Measurements from ENCODE around the gene LEMD3. TPM values are rescaled to one million over a fixed set of nuclear protein-coding genes. Genes with fewer than 3 reads are reported as not detected.

The LEMD3 gene
- total RNA-seq, 2 experiments from 2014 or later, result 29.0 to 45.5 TPM

DNA sequence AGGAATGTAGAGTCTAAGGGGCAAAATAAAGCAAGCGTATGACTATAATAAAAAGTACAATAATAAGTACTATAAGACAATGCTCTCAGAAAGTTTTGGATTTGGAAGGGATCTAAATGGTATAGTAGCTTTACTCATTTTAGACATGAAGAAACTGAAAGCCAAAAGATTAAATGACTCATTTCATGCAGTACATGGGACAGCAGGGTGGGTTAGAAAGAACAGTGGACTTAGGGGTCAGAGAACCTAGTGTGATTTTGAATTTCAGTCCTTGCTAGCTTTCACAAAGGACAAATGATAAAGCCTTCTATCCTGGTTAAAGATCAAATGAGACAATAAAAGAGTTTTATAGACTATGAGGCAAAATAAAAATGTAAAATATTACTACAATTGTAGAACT lies 6.8 kb upstream of the LEMD3 start:
- POLR2A ChIA-PET, result no interaction called here

DNA sequence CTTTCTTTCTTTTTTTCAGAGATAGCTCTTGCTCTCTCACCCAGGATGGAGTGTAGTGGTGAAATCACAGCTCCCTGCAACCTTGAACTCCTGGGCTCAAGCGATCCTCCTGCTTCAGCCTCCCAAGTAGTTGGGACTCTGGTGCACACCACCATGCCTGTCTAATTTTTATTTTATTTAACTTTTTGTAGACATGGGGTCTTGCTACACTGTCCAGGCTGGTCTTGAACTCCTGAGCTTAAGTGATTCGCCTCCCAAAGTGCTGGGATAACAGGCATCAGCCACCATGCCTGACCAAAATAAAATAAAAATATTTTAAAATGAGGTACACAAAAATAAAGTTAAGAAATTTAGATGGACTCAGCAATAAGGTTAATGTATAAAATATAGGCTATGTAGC lies 5.1 kb upstream of the LEMD3 start:
- Histone ChIP-seq H3K4me3 (ENCODE audit: low read depth, low read length, poor library complexity, severe bottlenecking) (no peak overlapping the region), H3K4me1 (ENCODE audit: insufficient read depth, low read length, poor library complexity, severe bottlenecking) (peaks cover 5% of the 10 kb centered on the region), H3K9me3 (ENCODE audit: low read length) (no peaks in the 10 kb centered on the region), H4K20me1 (ENCODE audit: insufficient read depth, low read length) (no peaks in the 10 kb centered on the region), H3K27ac (ENCODE audit: low read depth, low read length, poor library complexity, severe bottlenecking) (no peak overlapping the region), H3K36me3 (ENCODE audit: insufficient read depth, low read length) (no peaks in the 10 kb centered on the region), H3K79me2 (ENCODE audit: insufficient read depth, low read depth, low read length) (peaks cover 9% of the 10 kb centered on the region; the same call in 1 of the 2 replicates), H3K9me2 (ENCODE audit: insufficient read depth, low read length) (no peaks in the 10 kb centered on the region), H3K4me2 (ENCODE audit: low read length) (no peak overlapping the region), H2AFZ (ENCODE audit: low read length) (no peak overlapping the region)
- CTCF ChIA-PET (ENCODE audit: unreplicated experiment), result no interaction called here
- no peak for TF ChIP-seq EZH2phosphoT487 (IDR thresholded peaks at IDR 0.05; ENCODE audit: borderline replicate concordance, low read depth, low read length)
- TF ChIP-seq, protein P1, sequence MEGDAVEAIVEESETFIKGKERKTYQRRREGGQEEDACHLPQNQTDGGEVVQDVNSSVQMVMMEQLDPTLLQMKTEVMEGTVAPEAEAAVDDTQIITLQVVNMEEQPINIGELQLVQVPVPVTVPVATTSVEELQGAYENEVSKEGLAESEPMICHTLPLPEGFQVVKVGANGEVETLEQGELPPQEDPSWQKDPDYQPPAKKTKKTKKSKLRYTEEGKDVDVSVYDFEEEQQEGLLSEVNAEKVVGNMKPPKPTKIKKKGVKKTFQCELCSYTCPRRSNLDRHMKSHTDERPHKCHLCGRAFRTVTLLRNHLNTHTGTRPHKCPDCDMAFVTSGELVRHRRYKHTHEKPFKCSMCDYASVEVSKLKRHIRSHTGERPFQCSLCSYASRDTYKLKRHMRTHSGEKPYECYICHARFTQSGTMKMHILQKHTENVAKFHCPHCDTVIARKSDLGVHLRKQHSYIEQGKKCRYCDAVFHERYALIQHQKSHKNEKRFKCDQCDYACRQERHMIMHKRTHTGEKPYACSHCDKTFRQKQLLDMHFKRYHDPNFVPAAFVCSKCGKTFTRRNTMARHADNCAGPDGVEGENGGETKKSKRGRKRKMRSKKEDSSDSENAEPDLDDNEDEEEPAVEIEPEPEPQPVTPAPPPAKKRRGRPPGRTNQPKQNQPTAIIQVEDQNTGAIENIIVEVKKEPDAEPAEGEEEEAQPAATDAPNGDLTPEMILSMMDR (conservative IDR thresholded peaks at IDR 0.05; ENCODE audit: low read length), result no peak
- POLR2A ChIA-PET, result interaction anchor here (0.7 kb wide), 3 partner anchors 16 to 490 kb away, joined by 3 read pairs; no protein-coding TSS in a partner anchor
- DNase-seq (ENCODE audit: low spot score), result no peak
- no TSS peak for BruUV-seq (replicated peaks)
- intact Hi-C loops (cut with micrococcal nuclease; ENCODE audit: unreplicated experiment), result no loop called here

More for the DNA sequence above, 6.8 kb upstream of the LEMD3 start:
- H2AFZ ChIP-seq (ENCODE audit: low read length), result no peak overlapping the region
- CTCF ChIA-PET (ENCODE audit: unreplicated experiment), result no interaction called here
- H4K20me1 ChIP-seq (ENCODE audit: insufficient read depth, low read length), result no peaks in the 10 kb centered on the region
- H3K9me3 ChIP-seq (ENCODE audit: low read length), result no peaks in the 10 kb centered on the region
- BruUV-seq (replicated peaks), result no TSS peak
- H3K4me1 ChIP-seq (ENCODE audit: insufficient read depth, low read length, poor library complexity, severe bottlenecking), result no peaks in the 10 kb centered on the region
- TF ChIP-seq EZH2phosphoT487 (IDR thresholded peaks at IDR 0.05; ENCODE audit: borderline replicate concordance, low read depth, low read length), result no peak
- TF ChIP-seq, protein P1 (conservative IDR thresholded peaks at IDR 0.05; ENCODE audit: low read length), result no peak
- no peak for DNase-seq (ENCODE audit: low spot score)
- no peak overlapping the region for H3K27ac ChIP-seq (ENCODE audit: low read depth, low read length, poor library complexity, severe bottlenecking)
- intact Hi-C loops (cut with micrococcal nuclease; ENCODE audit: unreplicated experiment), result no loop called here
- H3K4me3 ChIP-seq (ENCODE audit: low read depth, low read length, poor library complexity, severe bottlenecking), result no peak overlapping the region
- H3K36me3 ChIP-seq (ENCODE audit: insufficient read depth, low read length), result no peaks in the 10 kb centered on the region
- no peaks in the 10 kb centered on the region for H3K79me2 ChIP-seq (ENCODE audit: insufficient read depth, low read depth, low read length)
- no peaks in the 10 kb centered on the region for H3K9me2 ChIP-seq (ENCODE audit: insufficient read depth, low read length)
- no peak overlapping the region for H3K4me2 ChIP-seq (ENCODE audit: low read length)

DNA sequence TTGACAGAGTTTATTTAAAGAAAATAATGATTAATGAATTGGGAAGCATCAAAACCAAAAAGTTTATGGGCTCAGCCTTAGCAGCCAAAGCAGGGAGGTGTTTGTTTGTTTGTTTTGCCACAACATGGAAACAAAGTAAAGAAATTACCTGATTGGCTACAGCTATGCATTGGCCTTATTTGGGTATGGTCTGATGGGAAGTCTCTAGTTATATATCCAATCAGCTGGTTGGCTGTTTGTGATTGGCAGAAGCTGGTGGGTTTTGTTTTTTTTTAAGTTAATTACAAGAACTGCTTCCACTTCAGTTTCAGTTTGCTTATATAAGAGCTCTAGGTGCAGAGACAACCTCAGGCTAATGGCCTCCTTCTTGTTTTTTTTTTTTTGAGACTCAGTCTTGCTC lies 4.6 kb upstream of the LEMD3 start:
- no peaks in the 10 kb centered on the region for H3K36me3 ChIP-seq (ENCODE audit: insufficient read depth, low read length)
- H4K20me1 ChIP-seq (ENCODE audit: insufficient read depth, low read length), result no peaks in the 10 kb centered on the region
- H3K4me2 ChIP-seq (ENCODE audit: low read length), result no peak overlapping the region
- DNase-seq (ENCODE audit: low spot score), result no peak
- H3K4me3 ChIP-seq (ENCODE audit: low read depth, low read length, poor library complexity, severe bottlenecking), result no peak overlapping the region
- H3K79me2 ChIP-seq (ENCODE audit: insufficient read depth, low read depth, low read length), result peaks cover 12% of the 10 kb centered on the region; the same call in 1 of the 2 replicates
- no peaks in the 10 kb centered on the region for H3K9me2 ChIP-seq (ENCODE audit: insufficient read depth, low read length)
- POLR2A ChIA-PET, result interaction anchor here (0.5 to 0.7 kb wide), 4 partner anchors 16 to 490 kb away, joined by 3 read pairs; no protein-coding TSS in a partner anchor
- peaks cover 5% of the 10 kb centered on the region for H3K4me1 ChIP-seq (ENCODE audit: insufficient read depth, low read length, poor library complexity, severe bottlenecking)
- intact Hi-C loops (cut with micrococcal nuclease; ENCODE audit: unreplicated experiment), result no loop called here
- no peak for TF ChIP-seq EZH2phosphoT487 (IDR thresholded peaks at IDR 0.05; ENCODE audit: borderline replicate concordance, low read depth, low read length)
- TF ChIP-seq, protein P1 (conservative IDR thresholded peaks at IDR 0.05; ENCODE audit: low read length), result no peak
- H2AFZ ChIP-seq (ENCODE audit: low read length), result no peak overlapping the region
- no TSS peak for BruUV-seq (replicated peaks)
- H3K27ac ChIP-seq (ENCODE audit: low read depth, low read length, poor library complexity, severe bottlenecking), result no peak overlapping the region
- CTCF ChIA-PET (ENCODE audit: unreplicated experiment), result no interaction called here
- H3K9me3 ChIP-seq (ENCODE audit: low read length), result no peaks in the 10 kb centered on the region
